Right lobe of liver (tissue), 4 donors: ENCODE results near the gene PDE7B.

Experiments
- POLR2A ChIP-seq: fragments of 450-650 bp; IDR thresholded peaks from one replicate; pipeline ENCODE4 v1.6.1; 2017; ENCODE audit warnings: antibody characterized with exemption, mild to moderate bottlenecking
- TF ChIP-seq, protein P1 (sequence below), 4 donors: fragments of 200-600 bp in 3 of 4; fragments of 450-650 bp in 1 of 4; IDR thresholded peaks; one replicate each; pipeline versions ENCODE4 v1.5.1 to v1.8.0; 2016 to 2022; ENCODE audit warnings: antibody characterized with exemption in 4 of 4, mild to moderate bottlenecking in 2 of 4
- donor health status: DM: no; HTN: no; CAD: no.
- donor health status: DM: no; HTN: no; CAD: no.
- donor health status: DM: no; HTN: yes; CAD: no.

DNA sequence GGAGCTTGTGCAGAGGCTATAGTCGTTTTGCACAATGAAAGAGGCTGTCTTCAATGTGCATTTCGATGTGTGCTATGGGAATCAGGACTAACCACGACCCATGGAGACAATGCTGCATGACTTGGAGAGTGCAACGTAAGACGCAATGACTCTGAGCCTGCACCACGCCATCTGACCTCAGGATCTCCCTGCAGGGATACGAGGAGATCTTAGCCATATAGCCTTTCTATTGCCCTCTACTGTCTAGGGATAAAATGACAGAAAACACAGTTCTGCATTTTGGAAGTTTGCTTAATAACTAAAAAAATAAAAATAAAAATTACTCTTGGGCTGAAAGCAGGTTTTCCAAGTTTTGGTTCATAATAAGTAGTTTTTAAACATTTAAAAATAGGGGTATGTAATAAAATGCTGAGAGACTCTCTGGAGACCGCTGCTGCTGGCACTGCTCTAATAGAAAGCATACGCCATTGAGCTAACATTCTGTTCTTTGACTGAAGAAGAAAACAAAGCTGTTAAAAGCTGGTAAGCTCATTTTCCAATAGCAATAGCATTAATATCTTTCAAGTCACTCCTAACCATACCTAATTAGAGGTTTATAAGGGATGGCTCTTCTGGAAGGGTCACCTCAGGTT, 87.2 kb downstream of the PDE7B start:
- TF ChIP-seq, protein P1, sequence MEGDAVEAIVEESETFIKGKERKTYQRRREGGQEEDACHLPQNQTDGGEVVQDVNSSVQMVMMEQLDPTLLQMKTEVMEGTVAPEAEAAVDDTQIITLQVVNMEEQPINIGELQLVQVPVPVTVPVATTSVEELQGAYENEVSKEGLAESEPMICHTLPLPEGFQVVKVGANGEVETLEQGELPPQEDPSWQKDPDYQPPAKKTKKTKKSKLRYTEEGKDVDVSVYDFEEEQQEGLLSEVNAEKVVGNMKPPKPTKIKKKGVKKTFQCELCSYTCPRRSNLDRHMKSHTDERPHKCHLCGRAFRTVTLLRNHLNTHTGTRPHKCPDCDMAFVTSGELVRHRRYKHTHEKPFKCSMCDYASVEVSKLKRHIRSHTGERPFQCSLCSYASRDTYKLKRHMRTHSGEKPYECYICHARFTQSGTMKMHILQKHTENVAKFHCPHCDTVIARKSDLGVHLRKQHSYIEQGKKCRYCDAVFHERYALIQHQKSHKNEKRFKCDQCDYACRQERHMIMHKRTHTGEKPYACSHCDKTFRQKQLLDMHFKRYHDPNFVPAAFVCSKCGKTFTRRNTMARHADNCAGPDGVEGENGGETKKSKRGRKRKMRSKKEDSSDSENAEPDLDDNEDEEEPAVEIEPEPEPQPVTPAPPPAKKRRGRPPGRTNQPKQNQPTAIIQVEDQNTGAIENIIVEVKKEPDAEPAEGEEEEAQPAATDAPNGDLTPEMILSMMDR (IDR thresholded peaks at IDR 0.05) = peak in 3 of 4 donors; percentile 36 to 46 (median 44)
- TF ChIP-seq POLR2A = no peak
